ENCODE measurements around the gene KDM5A. TPM values are rescaled to one million over a fixed set of nuclear protein-coding genes. Genes with fewer than 3 reads are reported as not detected.

Gene KDM5A
- polyA plus RNA-seq, 1 experiment, result 26.1 TPM

Other genes with a start within 250 kb of the KDM5A start
- not detected in 2 replicates for gene SLC6A12, start 175.2 kb downstream of the KDM5A start, polyA plus RNA-seq (2011; rRNA removed)
- 0.09 TPM in 1 of 2 replicates, not detected in the other for gene SLC6A13, start 126.5 kb downstream of the KDM5A start, polyA plus RNA-seq (2011; rRNA removed)
- gene CCDC77, start 12.3 kb upstream of the KDM5A start, polyA plus RNA-seq (2011; rRNA removed), result 7.0 and 8.4 TPM in 2 replicates
- gene B4GALNT3, start 70.6 kb upstream of the KDM5A start, polyA plus RNA-seq (2011; rRNA removed), result 0.05 TPM in 1 of 2 replicates, not detected in the other

Data from BJ (cell line).